OCI-M2 (cell line): ENCODE results near the gene ATF3.

Source experiments
- DNase-seq: peaks from one replicate; lab custom pipeline; 2025; ENCODE audit not compliant: unreplicated experiment; lab: John Stamatoyannopoulos, UW

The ATF3 gene

GRCh38 chr1:212608392-212608958 lies at the start of gene ATF3:
TSS of gene ATF3 (plus strand) at chr1:212608761. CDS start at chr1:212615022, 6,261 bp downstream.
- peak; percentile 51 for DNase-seq

GRCh38 chr1:212559929-212560328 lies 48.6 kb upstream of the ATF3 start:
- DNase-seq, result no peak

GRCh38 chr1:212560933-212561460 lies 47.6 kb upstream of the ATF3 start:
- no peak for DNase-seq

GRCh38 chr1:212561501-212561931 lies 47.0 kb upstream of the ATF3 start:
- no peak for DNase-seq

GRCh38 chr1:212562771-212563170 lies 45.8 kb upstream of the ATF3 start:
- no peak for DNase-seq

GRCh38 chr1:212565079-212565478 lies 43.5 kb upstream of the ATF3 start:
- DNase-seq, result no peak

- DNase-seq, result no peak
These were observed 42.8 kb upstream of the ATF3 start for GRCh38 chr1:212565571-212566305.

- DNase-seq, result no peak
These were observed 41.8 kb upstream of the ATF3 start for GRCh38 chr1:212566522-212567479.

- DNase-seq, result no peak
These were observed 40.9 kb upstream of the ATF3 start for GRCh38 chr1:212567638-212568037.

GRCh38 chr1:212568978-212569537 lies 39.5 kb upstream of the ATF3 start:
- DNase-seq, result no peak

GRCh38 chr1:212574732-212575131 lies 33.8 kb upstream of the ATF3 start:
- no peak for DNase-seq

- no peak for DNase-seq
These were observed 33.2 kb upstream of the ATF3 start for GRCh38 chr1:212575333-212575732.

GRCh38 chr1:212578041-212578440 lies 30.5 kb upstream of the ATF3 start:
- no peak for DNase-seq

GRCh38 chr1:212581034-212581433 lies 27.5 kb upstream of the ATF3 start:
- DNase-seq, result no peak

GRCh38 chr1:212582291-212582690 lies 26.3 kb upstream of the ATF3 start:
- DNase-seq, result no peak

- no peak for DNase-seq
These were observed 25.5 kb upstream of the ATF3 start for GRCh38 chr1:212582808-212583615.

- DNase-seq, result no peak
These were observed 24.9 kb upstream of the ATF3 start for GRCh38 chr1:212583643-212584042.

GRCh38 chr1:212584092-212584886 lies 24.3 kb upstream of the ATF3 start:
- no peak for DNase-seq

- DNase-seq, result no peak
These were observed 23.4 kb upstream of the ATF3 start for GRCh38 chr1:212585210-212585609.
